Occipital lobe (tissue), 2 donors: ENCODE data around the gene CSGALNACT2. TPM values are rescaled to one million over a fixed set of nuclear protein-coding genes. Genes with fewer than 3 reads are reported as not detected.
"Not testable (repeated sequence)": the region's sequence is repeated elsewhere in the genome, so short reads cannot be mapped to it uniquely, and the experiment has no call there.

Source experiments
- DNase-seq: peaks from one replicate; lab custom pipeline; 2025; lab: John Stamatoyannopoulos, UW
- total RNA-seq: library from RNA; depleted of rRNA; stranded (reverse); fragments of >200 nt; gene quantifications from one replicate; pipeline ENCODE4 v1.2.3, GENCODE V29; 2014

CSGALNACT2 gene
- total RNA-seq, 1 donor from 2014 or later, result 68.3 TPM

- DNase-seq, result no peak
Observed at GRCh38 chr10:43177595-43177994, 39.4 kb downstream of the CSGALNACT2 start.

DNA sequence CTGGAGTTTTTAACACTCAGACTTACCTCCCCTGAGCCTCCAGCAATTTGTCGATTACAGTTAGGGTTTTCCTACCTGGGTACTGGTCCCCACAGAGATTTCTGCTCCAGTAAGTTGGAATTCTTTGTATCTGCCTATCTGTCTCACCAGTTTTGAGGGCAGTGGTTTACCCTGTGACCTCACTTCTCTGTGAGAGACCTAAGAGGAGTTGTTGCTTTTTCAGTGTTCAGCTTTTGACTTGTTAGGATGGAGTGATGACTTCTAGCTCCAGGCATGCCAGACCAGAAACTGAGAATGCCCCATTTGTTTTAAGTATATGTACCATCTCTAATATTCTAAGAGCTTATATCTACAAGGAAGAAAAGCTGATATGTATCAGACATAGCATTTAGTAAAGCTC lies 42.9 kb downstream of the CSGALNACT2 start:
- no peak for DNase-seq

GRCh38 chr10:43183764-43184163 lies 45.5 kb downstream of the CSGALNACT2 start:
- DNase-seq, result not testable (repeated sequence)

- no peak for DNase-seq
Observed at GRCh38 chr10:43186150-43186549, 47.9 kb downstream of the CSGALNACT2 start.

DNA sequence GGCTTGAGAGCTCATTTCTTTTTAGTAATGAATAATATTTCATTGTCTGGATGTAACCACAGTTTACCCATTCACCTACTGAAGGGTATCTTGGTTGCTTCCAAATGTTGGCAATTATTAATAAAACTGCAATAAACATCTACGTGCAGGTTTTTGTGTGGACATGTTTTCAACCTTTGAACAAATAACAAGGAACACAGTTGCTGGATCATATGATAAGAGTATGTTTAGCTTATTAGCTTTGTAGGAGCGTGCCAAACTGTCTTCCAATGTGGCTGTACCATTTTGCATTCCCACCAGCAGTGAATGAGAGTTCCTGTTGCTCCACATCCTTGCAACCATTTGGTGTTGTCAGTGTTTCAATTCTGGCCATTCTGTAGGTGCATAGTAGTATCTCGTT lies 49.0 kb downstream of the CSGALNACT2 start:
- DNase-seq, result no peak

DNA sequence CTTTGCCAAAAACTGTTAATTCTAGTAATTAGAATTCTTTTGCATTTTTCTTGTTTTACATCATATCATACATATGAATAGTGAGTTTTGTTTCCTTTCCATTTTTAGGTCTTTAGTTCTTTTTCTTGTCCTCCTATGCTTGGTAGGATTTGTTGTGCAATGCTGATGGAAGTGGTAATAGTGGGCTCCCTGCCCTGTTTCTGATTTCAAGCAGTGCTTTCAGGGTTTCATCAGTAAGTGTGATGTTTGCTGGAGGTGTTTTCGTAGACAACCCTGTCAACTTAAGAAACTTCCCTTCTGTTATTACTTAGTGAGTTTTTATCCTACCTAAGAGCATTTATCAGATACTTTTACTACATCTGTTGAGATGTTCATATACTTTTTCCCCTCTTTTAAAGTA lies 50.5 kb downstream of the CSGALNACT2 start:
- no peak for DNase-seq

DNA sequence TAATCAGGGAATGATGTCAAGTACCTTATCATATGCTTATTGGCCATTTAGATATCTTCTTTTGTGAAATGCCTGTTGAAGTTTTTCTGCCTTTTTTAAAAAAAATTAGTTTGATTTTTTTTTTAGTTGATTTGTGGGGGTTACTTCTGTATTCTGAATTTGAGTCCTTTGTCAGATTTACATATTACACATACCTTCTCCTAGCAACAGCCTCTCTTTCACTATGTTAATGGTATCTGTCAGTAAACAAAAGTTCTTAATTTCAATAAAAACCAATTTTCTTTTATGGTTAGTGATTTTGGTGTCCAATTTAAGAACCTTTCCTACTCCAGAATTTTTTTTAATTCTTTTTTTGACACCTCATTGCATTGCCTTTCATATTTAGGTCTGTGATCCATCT lies 52.0 kb downstream of the CSGALNACT2 start:
- DNase-seq, result no peak

- DNase-seq, result no peak
Observed at GRCh38 chr10:43190775-43191174, 52.5 kb downstream of the CSGALNACT2 start.

DNA sequence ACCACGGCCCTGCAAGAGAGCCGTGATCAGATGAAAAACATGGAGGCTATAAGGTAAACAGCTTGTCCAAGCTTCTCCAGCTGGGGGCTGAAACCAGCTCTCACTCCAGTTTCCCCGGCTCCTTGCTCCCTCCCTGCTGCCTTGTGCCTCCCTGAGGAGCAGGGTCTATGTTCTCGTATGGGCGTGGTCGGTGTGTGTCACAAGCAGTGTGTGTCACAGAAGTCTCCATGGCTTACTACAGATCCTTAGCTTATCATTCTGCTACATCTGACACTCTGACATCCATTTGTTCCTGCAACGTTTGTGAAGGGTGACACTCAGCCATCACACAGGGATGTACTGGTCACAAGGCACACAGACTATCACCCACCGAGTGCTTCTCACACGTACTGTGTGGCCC lies 54.6 kb downstream of the CSGALNACT2 start:
- DNase-seq, result no peak

GRCh38 chr10:43193496-43194080 lies 55.3 kb downstream of the CSGALNACT2 start:
- DNase-seq, result no peak

GRCh38 chr10:43194266-43194665 lies 56.0 kb downstream of the CSGALNACT2 start:
- no peak for DNase-seq

DNA sequence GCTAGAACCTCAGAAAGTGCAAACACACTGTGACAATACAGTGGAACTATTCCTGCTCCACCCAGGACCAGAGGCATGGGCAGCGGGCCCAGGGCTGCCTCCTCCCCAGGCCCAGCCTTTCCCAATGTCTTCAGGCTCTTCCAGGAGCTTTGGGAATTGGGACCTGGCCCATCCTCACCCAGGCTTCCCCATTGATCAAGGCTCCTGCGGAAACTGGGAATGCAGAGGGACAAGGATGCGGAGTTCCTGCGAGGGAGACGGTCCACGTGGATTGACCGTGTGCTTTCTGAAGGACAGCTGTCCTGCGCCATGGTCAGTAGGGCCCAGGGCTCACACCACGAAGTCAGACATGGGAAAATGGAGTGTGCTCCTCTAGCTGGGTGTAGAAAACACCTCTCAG lies 56.6 kb downstream of the CSGALNACT2 start:
- no peak for DNase-seq

DNA sequence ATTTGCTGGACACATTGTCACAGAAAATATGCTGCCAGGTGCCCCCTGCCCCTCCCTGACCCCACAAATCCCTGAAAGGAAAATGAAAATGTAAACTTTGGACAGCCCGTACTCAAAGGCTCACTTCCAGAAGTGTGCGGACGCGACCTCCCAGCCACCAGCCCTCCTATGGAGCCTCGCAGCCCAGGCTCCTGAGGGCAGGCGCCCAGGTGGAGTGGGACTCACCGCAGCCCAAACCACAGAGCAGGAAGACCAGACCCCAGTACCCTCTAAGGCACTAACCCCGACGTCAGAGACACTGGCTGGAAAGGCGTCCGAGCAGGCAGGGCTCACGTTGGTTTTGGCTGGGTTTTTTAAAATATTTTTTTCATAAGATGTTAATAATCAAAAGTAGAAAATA lies 57.3 kb downstream of the CSGALNACT2 start:
- DNase-seq, result no peak

GRCh38 chr10:43196131-43196980 lies 58.1 kb downstream of the CSGALNACT2 start:
- no peak for DNase-seq

- no peak for DNase-seq
Observed at GRCh38 chr10:43196981-43197833, 59.0 kb downstream of the CSGALNACT2 start.

- DNase-seq, result no peak
Observed at GRCh38 chr10:43197834-43198681, 59.8 kb downstream of the CSGALNACT2 start.

DNA sequence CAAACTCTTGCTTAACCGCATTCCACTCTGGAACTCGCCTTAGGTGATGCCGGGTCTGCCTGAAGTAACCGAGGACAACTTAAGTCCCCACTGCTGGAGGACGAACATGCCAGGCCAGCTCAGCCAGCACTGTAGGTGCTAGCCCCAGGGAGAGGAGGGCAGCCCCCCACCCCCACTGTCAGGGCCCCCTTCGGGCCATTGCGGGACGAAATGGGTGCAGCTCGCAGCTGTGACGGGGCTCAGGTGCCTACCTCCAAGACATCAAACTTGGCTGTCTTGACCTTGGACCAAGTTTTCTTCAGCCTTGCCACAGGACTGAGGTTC lies 60.4 kb downstream of the CSGALNACT2 start:
- DNase-seq, result no peak

DNA sequence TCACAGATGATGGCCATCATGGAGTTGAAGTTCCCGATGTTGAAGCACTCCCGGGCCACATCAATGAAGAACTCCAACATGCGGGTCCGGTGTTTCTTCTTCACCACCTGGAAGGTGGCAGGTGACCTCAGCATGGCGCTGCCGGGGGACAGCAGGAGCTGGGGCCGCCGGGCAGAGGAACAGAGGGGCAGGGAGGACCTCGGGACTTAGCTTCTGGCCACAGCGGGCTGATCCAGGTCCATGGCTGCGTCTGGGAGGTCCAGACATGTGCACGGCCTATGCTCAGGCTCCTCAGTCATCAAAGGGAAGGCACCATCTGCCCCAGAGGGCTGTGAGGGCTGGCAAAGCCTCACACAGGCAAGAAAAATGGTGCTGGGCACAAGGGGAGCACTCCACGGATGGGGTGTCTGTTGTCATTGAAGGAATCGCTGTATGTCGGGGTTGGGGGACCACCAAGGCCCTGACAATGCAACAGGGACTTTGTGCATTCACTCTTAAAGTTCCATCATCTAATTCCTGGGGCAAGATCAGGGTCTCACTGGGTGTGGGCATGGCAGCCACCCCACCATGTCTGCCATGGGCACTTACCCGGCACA lies 60.9 kb downstream of the CSGALNACT2 start:
- no peak for DNase-seq

DNA sequence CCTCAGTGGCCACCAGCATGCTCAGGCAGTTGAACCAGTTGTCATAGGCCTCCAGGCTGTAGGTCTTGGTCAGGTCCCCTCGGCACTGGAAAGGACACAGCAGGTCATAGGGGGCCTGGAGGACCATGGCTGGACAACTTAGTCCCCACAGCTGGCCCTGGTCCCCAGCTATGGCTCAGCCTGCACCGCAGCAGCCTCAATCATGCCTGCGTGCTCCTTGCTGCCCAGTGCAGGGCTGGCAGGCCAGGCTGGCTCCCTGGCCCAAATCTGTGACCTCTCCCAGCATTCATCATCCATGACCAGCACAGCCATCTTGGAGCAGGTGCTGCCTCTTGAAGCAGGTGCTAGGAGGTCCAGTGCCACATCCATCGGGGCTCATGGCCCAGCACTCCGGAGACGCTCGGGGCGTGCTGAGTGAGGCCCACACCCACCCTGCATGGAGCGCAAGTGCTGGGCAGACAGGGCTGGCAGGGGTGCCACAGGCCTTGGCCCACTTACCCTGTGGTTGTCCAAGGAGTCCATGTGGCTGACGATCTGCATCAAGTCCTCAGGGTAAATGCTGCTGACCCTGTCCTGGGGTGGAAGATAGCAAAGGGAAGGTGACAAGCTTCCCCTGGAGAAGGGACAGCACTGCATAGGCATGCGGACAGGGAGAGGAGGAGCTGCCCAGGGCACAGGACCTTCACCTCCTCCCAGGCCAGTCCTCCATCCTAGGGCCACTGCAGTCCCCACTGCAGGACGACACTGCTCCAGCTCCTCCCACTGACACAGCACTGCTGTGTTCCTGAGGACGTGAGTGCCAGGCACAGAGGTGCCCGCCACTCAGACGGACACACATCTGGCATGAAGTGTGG lies 61.7 kb downstream of the CSGALNACT2 start:
- DNase-seq, result no peak
